8988T (cell line): ENCODE data around the gene RNF39.

Experiments used
- DNase-seq: peaks from one replicate; pipeline ENCODE4 v3.0.0; 2011

Gene RNF39

GRCh38 chr6:30093951-30094661 lies 18.5 kb upstream of the RNF39 start:
- DNase-seq: no peak

GRCh38 chr6:30092852-30093543 lies 17.4 kb upstream of the RNF39 start:
- no peak for DNase-seq

GRCh38 chr6:30091577-30092381 lies 16.2 kb upstream of the RNF39 start:
- DNase-seq: no peak

DNA sequence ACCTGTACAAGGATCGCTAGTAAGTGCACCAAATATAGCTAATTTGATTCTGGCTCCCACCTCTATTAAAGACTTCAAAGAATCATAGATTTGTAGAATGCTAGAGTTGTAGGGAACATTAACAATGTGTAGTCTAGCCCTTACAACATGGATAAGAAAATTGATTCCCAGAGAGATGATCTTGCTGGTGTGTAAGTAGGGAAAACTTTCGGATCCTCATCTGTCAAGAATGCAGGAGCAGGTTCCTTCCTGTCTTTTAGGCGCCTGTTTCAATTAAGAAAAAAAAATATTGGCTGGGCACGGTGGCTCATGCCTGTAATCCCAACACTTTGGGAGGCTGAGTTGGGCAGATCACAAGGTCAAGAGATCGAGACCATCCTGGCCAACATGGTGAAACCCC lies 12.3 kb upstream of the RNF39 start:
- DNase-seq: no peak

DNA sequence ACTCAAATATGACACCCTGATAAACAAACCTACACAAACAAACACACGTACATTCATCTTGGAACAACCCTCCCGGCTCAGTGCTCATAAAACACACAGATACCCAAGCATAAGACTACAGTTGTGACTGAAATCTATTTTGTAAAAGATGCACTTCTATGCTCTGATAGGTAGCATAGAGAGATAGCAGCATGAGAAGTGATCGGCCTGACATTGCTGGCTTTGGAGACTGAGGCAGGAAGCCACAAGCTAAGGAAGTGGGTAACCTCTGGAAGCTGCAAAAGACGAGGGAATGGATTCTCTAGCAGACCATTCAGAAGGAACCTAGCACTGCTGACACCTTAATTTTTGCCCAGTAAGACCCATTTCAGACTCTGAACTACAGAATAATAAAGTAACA lies 1.6 kb upstream of the RNF39 start:
- no peak for DNase-seq

DNA sequence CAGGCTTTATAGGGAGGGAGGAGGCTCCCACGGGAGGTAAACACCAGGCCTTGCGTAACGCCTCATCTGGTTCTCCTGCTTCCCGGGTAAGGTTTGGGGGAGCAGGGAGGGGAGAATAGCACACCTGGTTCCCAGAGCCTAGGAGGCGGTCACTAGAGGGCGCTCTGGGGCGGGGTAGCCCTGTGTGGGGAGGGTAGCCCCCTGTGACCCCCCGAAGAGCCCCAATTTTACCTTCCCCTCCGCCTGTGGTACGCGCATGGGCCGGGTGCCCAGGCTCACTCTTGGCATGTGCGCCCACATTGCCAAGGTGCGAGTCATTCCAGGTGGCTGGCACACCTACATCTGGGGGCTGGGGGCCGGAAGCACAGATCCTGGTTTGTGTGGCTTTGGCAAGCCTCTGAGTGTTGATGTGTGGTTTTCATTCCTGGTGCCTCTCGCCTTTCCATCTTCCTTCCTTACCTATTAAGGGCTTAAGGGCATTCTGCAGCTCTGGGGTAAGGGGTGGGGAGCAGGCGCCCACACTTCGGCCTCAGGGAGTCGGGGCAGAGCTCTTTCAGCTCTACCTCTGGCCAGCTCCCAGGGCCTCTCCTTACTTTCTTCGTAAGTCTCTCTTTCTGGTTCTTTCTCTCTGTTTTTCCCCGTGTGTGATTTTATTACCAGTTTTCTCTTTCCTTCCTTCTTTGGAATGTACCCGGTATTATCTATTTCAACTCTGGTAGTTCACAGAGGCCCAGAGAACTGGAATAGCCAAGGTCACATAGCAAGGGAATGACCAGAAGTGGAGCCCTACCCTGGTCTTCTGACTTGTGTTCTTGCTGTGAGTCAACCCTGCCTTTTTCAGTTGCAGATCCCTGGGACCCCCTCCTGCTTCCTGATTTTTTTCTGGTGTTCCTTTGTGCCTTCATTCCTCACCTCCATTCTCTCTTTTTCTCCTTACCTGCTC lies 492 bp upstream of the RNF39 start:
- DNase-seq: no peak

DNA sequence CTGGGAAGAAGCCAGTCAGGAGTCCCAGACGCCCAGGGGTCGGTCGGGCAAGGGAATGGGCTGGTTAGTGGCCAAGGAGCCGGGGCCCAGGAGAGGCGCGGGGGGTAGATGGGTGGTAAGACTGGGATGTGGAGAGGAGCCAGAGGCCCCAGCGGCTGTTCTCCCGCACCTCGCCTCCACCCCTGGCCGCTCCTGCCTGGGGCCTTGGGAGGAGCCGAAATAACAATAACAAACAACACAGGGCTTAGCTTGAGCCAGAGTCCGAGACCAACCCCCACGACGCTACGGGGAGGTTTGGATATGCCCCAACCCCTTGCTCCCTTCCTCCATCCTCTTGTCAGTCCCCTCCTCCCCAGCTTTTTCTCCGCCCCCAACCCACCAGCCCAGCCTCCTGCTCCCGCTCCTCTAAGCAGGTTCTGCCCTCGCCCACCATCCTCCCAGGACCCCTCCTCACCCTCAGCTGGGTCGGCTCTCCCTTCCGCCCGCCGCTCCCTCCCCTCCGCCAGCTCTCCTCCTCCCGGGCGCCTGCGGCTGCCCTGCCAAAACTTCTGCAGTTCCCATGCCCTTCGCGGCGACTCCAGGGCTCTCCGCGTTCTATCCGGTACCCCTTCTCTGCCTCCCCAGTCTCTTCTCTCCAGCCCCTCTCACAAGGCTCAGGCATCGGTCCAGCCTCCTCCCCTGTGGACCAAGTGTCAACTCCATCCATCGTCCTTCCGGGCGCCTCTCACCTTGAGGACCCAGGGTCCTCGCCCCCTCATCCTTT lies 1.1 kb downstream of the RNF39 start:
- no peak for DNase-seq

DNA sequence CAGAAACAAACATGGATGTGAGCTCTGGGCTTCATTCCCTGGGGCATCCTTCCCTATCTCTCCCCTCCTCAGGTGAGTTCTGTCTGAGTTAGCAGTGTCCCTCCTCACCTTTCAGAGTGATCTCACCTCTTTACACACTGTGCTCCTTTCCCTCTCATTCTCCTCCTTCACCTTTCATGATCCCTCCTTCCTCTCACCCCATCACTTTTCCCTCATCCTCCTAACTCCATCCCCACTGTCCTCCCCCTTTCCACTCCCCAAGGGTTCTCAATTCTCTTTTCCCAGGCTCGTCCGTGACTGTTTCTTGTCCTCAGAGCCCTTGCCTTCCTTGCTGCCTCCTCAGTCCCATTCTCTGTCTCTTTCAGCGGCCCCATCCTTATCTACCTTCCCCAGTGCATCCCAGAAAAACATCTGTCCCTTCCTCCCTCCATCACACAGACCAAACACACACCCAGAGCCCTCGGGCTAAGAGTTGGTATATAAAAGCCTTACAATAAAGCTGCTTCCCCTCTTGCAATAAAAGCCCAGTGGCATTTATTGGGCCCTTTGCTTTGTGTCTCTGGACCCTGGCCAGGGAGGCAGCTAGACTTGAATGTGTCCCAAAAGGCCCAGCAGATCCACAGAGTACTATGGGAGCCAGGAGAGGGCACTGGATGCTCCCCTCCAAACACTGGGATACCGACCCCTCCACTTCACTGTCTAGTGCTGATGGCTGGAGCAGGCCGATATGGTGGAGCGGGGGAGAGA lies 1.9 kb downstream of the RNF39 start:
- DNase-seq: no peak

GRCh38 chr6:30071858-30072257 lies 3.7 kb downstream of the RNF39 start:
- DNase-seq: no peak

DNA sequence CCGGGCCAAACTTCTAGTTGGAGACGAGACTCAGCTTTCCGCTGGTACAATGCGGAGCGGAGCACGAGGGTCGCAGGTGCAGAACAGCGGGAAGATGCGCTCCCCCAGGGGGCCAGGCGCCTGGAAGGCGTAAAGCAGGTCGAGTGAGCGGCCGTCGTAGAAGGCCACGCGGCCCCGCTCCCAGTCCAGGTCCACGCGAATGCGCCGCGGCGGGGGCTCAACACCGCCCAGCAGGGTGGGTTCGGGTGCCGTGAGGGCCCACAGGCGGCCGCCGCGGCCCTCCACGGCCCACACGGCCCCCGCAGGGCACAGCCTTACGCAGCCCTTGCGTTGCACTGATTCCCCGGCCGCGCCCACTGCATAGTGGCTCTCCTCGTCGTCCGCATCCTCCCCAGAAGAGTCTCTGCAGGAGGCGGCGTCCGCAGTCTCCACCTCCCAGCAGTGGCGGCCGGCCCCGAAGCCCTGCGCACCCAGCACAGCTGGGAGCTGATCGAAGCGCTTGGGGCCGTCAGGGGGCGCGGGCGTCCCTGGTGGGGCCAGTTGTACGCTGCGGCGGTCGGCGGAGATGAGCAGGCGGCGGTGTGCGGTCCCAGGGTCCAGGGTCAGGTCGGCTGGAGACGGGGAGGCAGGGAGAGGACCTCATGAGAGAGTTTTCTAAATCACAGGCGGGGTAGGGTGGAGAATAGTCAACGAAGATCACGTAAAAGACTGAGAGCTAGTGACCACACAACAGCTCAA lies 4.3 kb downstream of the RNF39 start:
- DNase-seq: no peak

DNA sequence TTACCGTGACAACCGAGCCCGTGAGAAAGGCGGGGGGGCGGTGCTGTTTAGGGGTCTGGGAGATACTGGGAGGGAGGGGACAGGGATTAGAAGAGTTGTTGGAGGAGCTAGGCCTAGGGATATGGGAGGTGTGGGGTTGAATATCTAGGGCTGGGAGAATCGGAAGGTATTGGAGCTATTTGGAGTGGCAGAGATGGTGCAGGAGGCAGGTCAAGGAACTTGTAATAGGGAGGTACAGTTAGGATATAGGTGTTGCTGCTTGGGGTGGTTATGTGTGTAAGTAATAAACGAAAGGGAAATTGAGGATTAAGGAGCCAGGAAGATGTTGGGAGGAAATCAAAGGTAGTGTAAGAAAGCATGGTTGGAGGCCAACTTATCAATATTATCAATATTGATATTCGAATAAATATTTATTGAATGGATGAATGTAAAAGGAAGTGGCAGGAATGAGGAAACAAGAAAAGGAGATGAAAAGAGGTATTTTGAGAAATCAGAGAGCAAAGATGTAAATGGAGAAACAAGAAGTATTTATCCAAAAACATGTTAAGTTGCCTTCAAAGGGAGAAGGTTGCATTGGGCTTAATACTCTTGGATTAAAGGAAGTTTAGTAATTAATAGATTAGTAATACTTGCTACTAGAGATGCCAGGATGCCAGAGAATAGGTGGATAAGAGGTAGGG lies 8.0 kb downstream of the RNF39 start:
- peak; percentile 65 for DNase-seq

DNA sequence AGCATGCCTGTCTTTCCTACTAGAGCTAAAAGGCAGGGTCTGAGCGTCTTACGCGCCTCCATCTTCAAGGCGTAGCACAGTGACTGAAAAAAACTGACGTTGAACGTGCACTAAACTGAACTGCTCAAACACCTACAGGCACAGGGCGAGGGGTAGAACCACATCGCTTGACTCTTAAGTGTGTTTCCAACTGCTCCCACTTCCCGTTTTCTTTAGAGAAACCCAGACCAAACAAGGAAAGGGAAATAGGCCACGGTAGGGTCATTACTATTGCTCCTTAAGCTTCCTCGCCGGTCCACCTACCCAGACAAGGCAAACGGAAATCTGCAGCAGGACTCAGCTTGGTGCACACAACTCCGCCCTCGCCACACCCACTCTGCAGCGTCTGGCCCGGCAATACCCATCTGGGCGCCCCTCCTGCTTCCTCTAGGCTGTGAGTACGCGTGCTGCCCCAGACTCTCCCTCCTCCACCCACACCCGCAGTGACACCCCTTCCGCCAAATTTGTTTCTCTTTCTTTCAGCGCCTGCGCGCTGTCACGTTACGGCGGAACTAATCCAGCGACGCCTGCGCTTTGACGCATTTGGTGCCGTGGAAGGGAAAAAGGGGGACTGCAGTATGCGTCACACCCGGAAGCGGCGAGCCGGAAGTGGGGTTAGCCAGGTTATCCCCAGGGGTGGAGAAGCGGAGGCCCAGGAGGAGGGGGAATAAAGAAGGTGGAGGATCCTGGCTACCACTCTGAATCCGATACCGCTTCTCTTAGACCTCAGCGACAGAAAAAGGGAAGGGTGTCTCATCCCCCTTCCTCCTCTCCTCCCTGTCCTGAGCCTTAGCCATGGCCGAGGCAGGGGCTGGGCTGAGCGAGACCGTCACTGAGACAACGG lies 8.8 kb downstream of the RNF39 start, which contains the start of gene PPP1R11:
Gene PPP1R11 (plus strand): TSS at position 622 of the 883 bp plus-strand sequence. CDS start 213 bp downstream, at position 835.
- peak; percentile 89 for DNase-seq

GRCh38 chr6:30066082-30066481 lies 9.5 kb downstream of the RNF39 start:
- DNase-seq: no peak

- no peak for DNase-seq
Observed at GRCh38 chr6:30063315-30063714, 12.3 kb downstream of the RNF39 start.

GRCh38 chr6:30062471-30063178 lies 12.9 kb downstream of the RNF39 start:
- DNase-seq: no peak

DNA sequence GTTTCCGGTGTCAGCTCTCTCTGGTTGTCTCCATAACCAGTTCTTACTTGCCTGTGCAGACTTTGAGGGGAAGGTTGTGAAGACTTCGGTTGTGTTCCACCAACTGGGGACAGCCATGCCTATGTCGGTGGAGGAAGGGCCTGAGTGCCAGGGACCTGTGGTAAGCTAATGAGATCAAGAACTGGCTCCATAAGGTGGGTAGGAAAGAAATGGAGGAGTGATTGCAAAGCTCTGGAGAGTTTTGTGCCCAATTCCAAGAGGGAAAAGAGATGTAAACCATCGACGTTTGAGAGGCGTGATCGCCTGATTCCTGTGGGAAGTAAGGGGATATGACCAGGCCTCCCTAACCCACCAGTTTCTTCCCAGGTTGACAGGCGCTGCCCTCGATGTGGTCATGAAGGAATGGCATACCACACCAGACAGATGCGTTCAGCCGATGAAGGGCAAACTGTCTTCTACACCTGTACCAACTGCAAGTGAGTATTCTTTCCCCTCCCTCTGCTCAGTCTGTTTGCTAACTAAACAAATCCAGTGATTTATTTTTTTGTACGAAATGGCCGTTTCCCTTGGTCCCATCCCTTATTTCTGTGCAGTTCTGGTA lies 13.6 kb downstream of the RNF39 start:
- no peak for DNase-seq

DNA sequence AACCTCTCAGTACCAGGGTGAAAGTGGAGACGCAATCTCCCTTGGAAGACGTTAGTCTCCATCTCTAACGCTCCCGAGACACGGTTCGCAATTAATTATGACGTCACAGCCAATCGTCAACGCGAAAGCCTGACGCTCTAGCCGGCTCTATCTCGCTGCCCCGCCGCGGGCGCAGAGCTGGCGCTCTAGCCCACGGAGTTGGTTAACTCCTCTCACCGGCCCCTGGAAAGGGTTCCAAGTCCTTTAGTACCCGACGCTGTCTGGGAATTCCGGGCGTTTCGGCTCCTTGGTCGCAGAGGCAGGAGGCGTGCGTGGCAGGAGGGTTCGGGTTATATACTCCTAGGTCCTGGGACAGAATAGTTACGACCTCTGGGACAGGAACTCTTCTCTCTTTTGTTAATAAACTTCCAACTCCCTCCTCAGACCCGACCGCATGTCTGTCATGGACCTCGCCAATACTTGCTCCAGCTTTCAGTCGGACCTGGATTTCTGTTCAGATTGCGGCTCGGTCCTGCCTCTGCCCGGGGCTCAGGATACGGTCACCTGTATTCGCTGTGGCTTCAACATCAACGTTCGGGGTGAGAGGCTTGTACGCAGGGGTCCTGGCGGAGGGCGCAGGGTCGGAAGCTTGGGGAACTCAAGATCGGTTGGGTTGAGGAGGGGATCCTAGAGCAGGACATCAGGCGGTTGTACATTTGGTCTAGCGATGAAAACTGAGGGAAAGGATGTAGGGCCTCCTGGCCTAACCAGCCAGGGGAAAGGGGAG lies 14.3 kb downstream of the RNF39 start, which contains the start of gene POLR1H:
Gene POLR1H (plus strand): TSS at position 174 of the 766 bp plus-strand sequence. CDS start 260 bp downstream, at position 434.
- DNase-seq: peak; percentile 59
